A673 (cell line): ENCODE data around the gene REG4. TPM values are rescaled to one million over a fixed set of nuclear protein-coding genes. Genes with fewer than 3 reads are reported as not detected.

Experiments
- BruUV-seq: library from RNA; stranded (reverse); fragments of 400-500 nt; replicated peaks from 2 replicates; lab custom pipeline; 2021; lab: Mats Ljungman, UMichigan
- CTCF ChIA-PET: fragments of 300-600 bp; sonication (Branson Sonifier 250); formaldehyde crosslinking; loops from one replicate; lab custom pipeline; 2022; ENCODE audit warnings: antibody characterized with exemption; lab: Charles Lee
- POLR2A ChIA-PET: fragments of 300-600 bp; sonication (Branson Sonifier 250); formaldehyde crosslinking; loops from one replicate; lab custom pipeline; 2022; ENCODE audit warnings: antibody characterized with exemption; ENCODE audit not compliant: low non-redundant PET; lab: Charles Lee
- DNase-seq: peaks from one replicate; pipeline ENCODE4 v3.0.0-alpha.2; 2015; ENCODE audit warnings: low spot score
- H3K27ac ChIP-seq: fragments of 200-600 bp; sonication (generic); 2 replicates; pipeline ENCODE4 v1.5.1; 2016; ENCODE audit warnings: mixed run types, low read depth, mild to moderate bottlenecking, mixed read lengths, antibody characterized with exemption, low read length; ENCODE audit not compliant: poor library complexity, severe bottlenecking
- H3K27me3 ChIP-seq: fragments of 200-600 bp; sonication (generic); replicated peaks from 2 replicates; pipeline ENCODE4 v1.6.1; 2017; ENCODE audit warnings: mixed run types, low read depth, mild to moderate bottlenecking, mixed read lengths, antibody characterized with exemption, low read length; ENCODE audit not compliant: insufficient read depth, poor library complexity
- H3K36me3 ChIP-seq: fragments of 200-600 bp; sonication (generic); 2 replicates; pipeline ENCODE4 v1.6.1; 2016; ENCODE audit warnings: mixed run types, mild to moderate bottlenecking, mixed read lengths, antibody characterized with exemption, low read length; ENCODE audit not compliant: insufficient read depth, poor library complexity, severe bottlenecking
- H3K4me1 ChIP-seq: fragments of 200-600 bp; sonication (generic); 2 replicates; pipeline ENCODE4 v1.6.1; 2017; ENCODE audit warnings: mixed run types, mild to moderate bottlenecking, mixed read lengths, antibody characterized with exemption, low read length; ENCODE audit not compliant: insufficient read depth, poor library complexity, severe bottlenecking
- H3K4me3 ChIP-seq: fragments of 200-600 bp; sonication (generic); 2 replicates; pipeline ENCODE4 v1.5.1; 2016; ENCODE audit warnings: low read depth, mixed run types, mild to moderate bottlenecking, mixed read lengths, low read length; ENCODE audit not compliant: poor library complexity, severe bottlenecking
- H3K9me3 ChIP-seq: fragments of 200-600 bp; sonication (generic); 2 replicates; pipeline ENCODE4 v1.6.1; 2016; ENCODE audit warnings: mixed run types, low read depth, mild to moderate bottlenecking, mixed read lengths, antibody characterized with exemption, low read length; ENCODE audit not compliant: poor library complexity, severe bottlenecking
- EZH2 ChIP-seq: fragments of 200-600 bp; sonication (generic); IDR thresholded peaks from 2 replicates; pipeline ENCODE4 v1.6.1; 2017; ENCODE audit warnings: borderline replicate concordance, low read depth, mild to moderate bottlenecking, mixed read lengths, antibody characterized with exemption, low read length; ENCODE audit not compliant: poor library complexity, severe bottlenecking
- intact Hi-C: fragments of 100-400 bp; cut with micrococcal nuclease; formaldehyde crosslinking; loops from one replicate; pipeline ENCODE4 v1.10.0; 2022; ENCODE audit not compliant: unreplicated experiment
- total RNA-seq: library from RNA; stranded (reverse); gene quantifications from 2 replicates; pipeline ENCODE4 v1.2.3, GENCODE V29; 2021
- TF ChIP-seq, protein P1 (sequence below): fragments of 300-800, 200-600 bp; sonication (generic); conservative IDR thresholded peaks from 2 replicates; pipeline ENCODE4 v1.5.1; 2017; ENCODE audit warnings: low read depth, mild to moderate bottlenecking, antibody characterized with exemption, low read length, moderate library complexity, mixed read lengths

The REG4 gene
- total RNA-seq, 1 experiment from 2014 or later, result not detected

DNA sequence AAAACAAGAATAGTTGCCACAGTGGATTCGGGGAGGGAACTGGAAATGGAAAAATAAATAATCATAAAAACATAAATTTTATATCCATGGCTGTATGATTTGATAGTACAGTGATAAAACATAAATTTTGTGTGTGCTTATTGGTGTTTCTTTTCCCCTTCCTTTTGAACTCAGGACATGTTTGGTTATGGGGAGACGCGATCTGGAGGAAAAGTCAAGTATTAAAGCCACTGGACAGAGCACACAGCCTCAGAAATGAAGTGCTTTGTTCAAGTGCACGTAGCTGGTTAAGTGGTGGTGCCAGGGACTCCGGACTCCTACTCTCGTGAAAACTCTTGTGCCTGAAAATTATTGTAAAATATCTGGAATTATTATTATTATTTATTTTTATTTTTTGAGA lies 32.9 kb downstream of the REG4 start:
- H3K4me3 ChIP-seq, result no peak overlapping the region
- no peaks in the 10 kb centered on the region for H3K9me3 ChIP-seq
- DNase-seq, result no peak
- H3K4me1 ChIP-seq, result no peaks in the 10 kb centered on the region
- no peak for TF ChIP-seq EZH2
- TF ChIP-seq, protein P1, sequence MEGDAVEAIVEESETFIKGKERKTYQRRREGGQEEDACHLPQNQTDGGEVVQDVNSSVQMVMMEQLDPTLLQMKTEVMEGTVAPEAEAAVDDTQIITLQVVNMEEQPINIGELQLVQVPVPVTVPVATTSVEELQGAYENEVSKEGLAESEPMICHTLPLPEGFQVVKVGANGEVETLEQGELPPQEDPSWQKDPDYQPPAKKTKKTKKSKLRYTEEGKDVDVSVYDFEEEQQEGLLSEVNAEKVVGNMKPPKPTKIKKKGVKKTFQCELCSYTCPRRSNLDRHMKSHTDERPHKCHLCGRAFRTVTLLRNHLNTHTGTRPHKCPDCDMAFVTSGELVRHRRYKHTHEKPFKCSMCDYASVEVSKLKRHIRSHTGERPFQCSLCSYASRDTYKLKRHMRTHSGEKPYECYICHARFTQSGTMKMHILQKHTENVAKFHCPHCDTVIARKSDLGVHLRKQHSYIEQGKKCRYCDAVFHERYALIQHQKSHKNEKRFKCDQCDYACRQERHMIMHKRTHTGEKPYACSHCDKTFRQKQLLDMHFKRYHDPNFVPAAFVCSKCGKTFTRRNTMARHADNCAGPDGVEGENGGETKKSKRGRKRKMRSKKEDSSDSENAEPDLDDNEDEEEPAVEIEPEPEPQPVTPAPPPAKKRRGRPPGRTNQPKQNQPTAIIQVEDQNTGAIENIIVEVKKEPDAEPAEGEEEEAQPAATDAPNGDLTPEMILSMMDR, result no peak
- H3K27me3 ChIP-seq, result no peaks in the 10 kb centered on the region
- intact Hi-C loops, result no loop called here
- ChIA-PET CTCF (no interaction called here), POLR2A (no interaction called here)
- no peaks in the 10 kb centered on the region for H3K36me3 ChIP-seq
- no peak overlapping the region for H3K27ac ChIP-seq
- no TSS peak for BruUV-seq

DNA sequence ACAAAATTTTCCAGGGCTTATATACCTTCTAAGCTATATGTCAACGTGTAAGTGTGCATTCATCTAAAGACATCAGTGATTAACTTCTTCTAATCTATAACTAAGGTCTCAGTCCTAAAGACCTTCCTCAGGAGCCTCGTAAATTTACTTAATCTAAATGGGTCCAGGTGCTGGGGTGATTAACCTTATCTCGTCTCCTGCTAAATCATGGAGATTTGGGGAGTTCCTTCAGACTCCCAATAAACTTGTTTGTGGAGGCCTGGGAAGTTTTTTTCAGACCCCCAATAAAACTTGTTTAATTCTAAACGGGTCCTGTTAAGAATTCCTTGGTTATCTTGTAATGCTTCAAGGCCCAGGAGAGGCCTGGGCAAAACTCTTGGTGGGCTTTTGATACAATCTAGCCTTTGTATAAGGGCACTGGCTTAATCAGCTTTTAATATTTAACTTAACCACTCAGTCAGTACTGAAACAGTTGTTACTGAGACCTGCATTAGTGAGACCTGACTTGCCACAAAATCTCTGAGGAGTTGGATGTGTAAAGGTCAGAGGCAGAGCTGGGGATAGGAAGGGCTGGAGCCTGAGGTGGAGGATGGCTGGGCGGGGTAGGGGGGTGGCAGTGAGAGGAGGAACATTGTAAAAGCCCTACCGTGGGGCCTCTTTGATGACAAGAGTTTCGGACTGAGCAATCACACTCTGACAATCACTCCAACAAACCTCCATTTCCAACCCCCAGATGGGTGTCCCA lies 36.3 kb downstream of the REG4 start:
- POLR2A ChIA-PET, result no interaction called here
- CTCF ChIA-PET, result no interaction called here
- no peak for DNase-seq
- no peak overlapping the region for H3K27ac ChIP-seq
- TF ChIP-seq, protein P1, result no peak
- TF ChIP-seq EZH2, result no peak
- H3K36me3 ChIP-seq, result no peaks in the 10 kb centered on the region
- intact Hi-C loops, result no loop called here
- H3K4me1 ChIP-seq, result peaks cover 11% of the 10 kb centered on the region
- BruUV-seq, result no TSS peak
- no peaks in the 10 kb centered on the region for H3K9me3 ChIP-seq
- no peak overlapping the region for H3K4me3 ChIP-seq
- H3K27me3 ChIP-seq, result no peaks in the 10 kb centered on the region

DNA sequence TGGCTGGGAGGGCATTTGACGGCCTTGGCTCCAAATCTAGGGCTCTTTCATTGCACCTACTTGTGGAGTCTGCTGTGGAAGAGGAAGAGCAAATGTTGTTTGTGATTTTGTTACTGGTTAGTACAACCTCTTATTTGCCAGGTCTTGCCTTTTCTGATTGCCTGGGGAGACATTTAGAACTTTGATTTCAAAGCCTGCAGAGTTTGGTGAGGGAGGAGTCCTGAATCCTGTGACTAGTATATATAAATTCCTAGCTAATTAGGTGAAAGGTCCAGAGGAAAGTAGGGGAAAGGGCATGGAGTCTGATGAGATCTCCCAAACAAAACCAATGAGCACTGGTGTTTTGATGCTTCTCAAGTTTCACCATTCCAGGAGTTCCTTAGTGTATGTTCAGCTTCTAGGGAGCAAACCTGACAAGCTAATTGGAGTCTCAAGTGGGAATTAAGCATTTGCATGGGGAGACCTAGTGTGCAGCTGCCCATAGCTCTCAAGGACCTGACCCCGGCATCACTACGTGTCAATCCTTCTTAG lies 37.5 kb downstream of the REG4 start:
- ChIA-PET POLR2A (no interaction called here), CTCF (no interaction called here)
- H3K4me1 ChIP-seq, result peaks cover 15% of the 10 kb centered on the region
- BruUV-seq, result no TSS peak
- H3K9me3 ChIP-seq, result no peaks in the 10 kb centered on the region
- no peaks in the 10 kb centered on the region for H3K27me3 ChIP-seq
- intact Hi-C loops, result loop anchor here (2.0 kb wide), 1 partner anchor 15 kb away; no protein-coding TSS in a partner anchor
- H3K4me3 ChIP-seq, result no peak overlapping the region
- no peak for TF ChIP-seq EZH2
- TF ChIP-seq, protein P1, result no peak
- no peak overlapping the region for H3K27ac ChIP-seq
- DNase-seq, result no peak
- H3K36me3 ChIP-seq, result no peaks in the 10 kb centered on the region
